Measurements from ENCODE around the gene SP8.
"Not testable (repeated sequence)": the region's sequence is repeated elsewhere in the genome, so short reads cannot be mapped to it uniquely, and the experiment has no call there.

Gene SP8

GRCh38 chr7:20786779-20787659, at the start of gene SP8:
TSS of gene SP8 (minus strand) at chr7:20786886. CDS start at chr7:20786798, 88 bp downstream.
- DNase-seq (ENCODE audit: low read depth), result no peak

- DNase-seq (ENCODE audit: low read depth), result not testable (repeated sequence)
Observed at GRCh38 chr7:20836424-20836823, 49.7 kb upstream of the SP8 start.

GRCh38 chr7:20835111-20835750, 48.5 kb upstream of the SP8 start:
- no peak for DNase-seq (ENCODE audit: low read depth)

GRCh38 chr7:20834656-20835055, 48.0 kb upstream of the SP8 start:
- no peak for DNase-seq (ENCODE audit: low read depth)

GRCh38 chr7:20831956-20832355, 45.3 kb upstream of the SP8 start:
- no peak for DNase-seq (ENCODE audit: low read depth)

- no peak for DNase-seq (ENCODE audit: low read depth)
Observed at GRCh38 chr7:20831451-20831850, 44.8 kb upstream of the SP8 start.

GRCh38 chr7:20828947-20829346, 42.3 kb upstream of the SP8 start:
- DNase-seq (ENCODE audit: low read depth), result no peak

GRCh38 chr7:20827172-20827571, 40.5 kb upstream of the SP8 start:
- DNase-seq (ENCODE audit: low read depth), result no peak

- no peak for DNase-seq (ENCODE audit: low read depth)
Observed at GRCh38 chr7:20826243-20826642, 39.6 kb upstream of the SP8 start.

- no peak for DNase-seq (ENCODE audit: low read depth)
Observed at GRCh38 chr7:20825555-20825954, 38.9 kb upstream of the SP8 start.

- DNase-seq (ENCODE audit: low read depth), result not testable (repeated sequence)
Observed at GRCh38 chr7:20821390-20821789, 34.7 kb upstream of the SP8 start.

GRCh38 chr7:20816372-20816959, 29.8 kb upstream of the SP8 start:
- DNase-seq (ENCODE audit: low read depth), result no peak

GRCh38 chr7:20804345-20804744, 17.7 kb upstream of the SP8 start:
- no peak for DNase-seq (ENCODE audit: low read depth)

GRCh38 chr7:20799566-20800366, 13.1 kb upstream of the SP8 start:
- DNase-seq (ENCODE audit: low read depth), result no peak

- DNase-seq (ENCODE audit: low read depth), result no peak
Observed at GRCh38 chr7:20798694-20799121, 12.0 kb upstream of the SP8 start.

GRCh38 chr7:20798081-20798693, 11.5 kb upstream of the SP8 start:
- no peak for DNase-seq (ENCODE audit: low read depth)

- DNase-seq (ENCODE audit: low read depth), result no peak
Observed at GRCh38 chr7:20797462-20798080, 10.9 kb upstream of the SP8 start.

- no peak for DNase-seq (ENCODE audit: low read depth)
Observed at GRCh38 chr7:20797042-20797461, 10.4 kb upstream of the SP8 start.

GRCh38 chr7:20796500-20796899, 9.8 kb upstream of the SP8 start:
- DNase-seq (ENCODE audit: low read depth), result no peak

- DNase-seq (ENCODE audit: low read depth), result no peak
Observed at GRCh38 chr7:20795881-20796280, 9.2 kb upstream of the SP8 start.

- no peak for DNase-seq (ENCODE audit: low read depth)
Observed at GRCh38 chr7:20795361-20795760, 8.7 kb upstream of the SP8 start.

Data from activated T-cell treated with anti-CD3 and anti-CD28 coated beads for 1 hour (primary cell).